Endothelial cell of umbilical vein (primary cell): ENCODE data around the gene SPDYE4.

Experiments used
- POLR2A ChIP-seq: IDR thresholded peaks from 2 replicates; pipeline ENCODE4 v1.6.1; 2012; ENCODE audit warnings: low read depth, mild to moderate bottlenecking, control low read depth, low read length
- TF ChIP-seq, protein P1 (sequence below), 2 donors: IDR thresholded peaks; 1 replicate in 1 of 2; 2 replicates in 1 of 2; pipeline ENCODE4 v1.5.1; 2011; ENCODE audit warnings: low read length in 2 of 2, mild to moderate bottlenecking in 2 of 2, moderate library complexity in 2 of 2, control low read depth in 1 of 2, inconsistent platforms in 1 of 2, low read depth in 1 of 2; ENCODE audit not compliant: insufficient read depth in 1 of 2; ENCODE audit errors: extremely low read depth in 1 of 2

DNA sequence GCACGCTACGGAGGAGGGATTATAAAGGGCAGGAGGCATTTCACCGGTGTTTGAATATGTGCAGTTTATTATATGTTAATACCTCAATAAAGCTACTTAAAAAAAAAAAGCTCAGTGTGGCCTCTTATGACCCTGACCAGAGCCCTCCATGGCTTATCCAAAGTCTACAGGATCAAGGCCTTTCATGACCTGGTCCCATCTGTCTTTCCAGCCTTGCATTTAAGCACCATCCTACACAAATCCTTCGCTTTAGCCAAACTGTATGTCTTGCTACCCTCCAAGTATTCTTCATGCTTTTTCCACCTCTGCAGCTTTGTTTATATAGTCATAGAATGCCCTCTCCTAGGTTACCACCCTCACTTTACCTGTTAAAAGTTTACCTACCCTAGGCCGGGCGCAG lies 34.3 kb upstream of the SPDYE4 start:
- TF ChIP-seq, protein P1, sequence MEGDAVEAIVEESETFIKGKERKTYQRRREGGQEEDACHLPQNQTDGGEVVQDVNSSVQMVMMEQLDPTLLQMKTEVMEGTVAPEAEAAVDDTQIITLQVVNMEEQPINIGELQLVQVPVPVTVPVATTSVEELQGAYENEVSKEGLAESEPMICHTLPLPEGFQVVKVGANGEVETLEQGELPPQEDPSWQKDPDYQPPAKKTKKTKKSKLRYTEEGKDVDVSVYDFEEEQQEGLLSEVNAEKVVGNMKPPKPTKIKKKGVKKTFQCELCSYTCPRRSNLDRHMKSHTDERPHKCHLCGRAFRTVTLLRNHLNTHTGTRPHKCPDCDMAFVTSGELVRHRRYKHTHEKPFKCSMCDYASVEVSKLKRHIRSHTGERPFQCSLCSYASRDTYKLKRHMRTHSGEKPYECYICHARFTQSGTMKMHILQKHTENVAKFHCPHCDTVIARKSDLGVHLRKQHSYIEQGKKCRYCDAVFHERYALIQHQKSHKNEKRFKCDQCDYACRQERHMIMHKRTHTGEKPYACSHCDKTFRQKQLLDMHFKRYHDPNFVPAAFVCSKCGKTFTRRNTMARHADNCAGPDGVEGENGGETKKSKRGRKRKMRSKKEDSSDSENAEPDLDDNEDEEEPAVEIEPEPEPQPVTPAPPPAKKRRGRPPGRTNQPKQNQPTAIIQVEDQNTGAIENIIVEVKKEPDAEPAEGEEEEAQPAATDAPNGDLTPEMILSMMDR (IDR thresholded peaks at IDR 0.05; ENCODE audit: extremely low read depth in 1 of 2, insufficient read depth in 1 of 2, low read depth in 1 of 2, low read length in 2 of 2): no peak
- no peak for TF ChIP-seq POLR2A
